Fibroblast of mammary gland (primary cell): Measurements from ENCODE around the gene AGBL4.

Experiments used
- DNase-seq: peaks from one replicate; pipeline ENCODE4 v3.0.0-alpha.2; 2010; ENCODE audit warnings: low read depth
- H3K4me3 ChIP-seq: 2 replicates; pipeline ENCODE4 v1.5.1; 2011; ENCODE audit warnings: low read depth, mild to moderate bottlenecking, low read length, moderate library complexity; ENCODE audit not compliant: control insufficient read depth
- TF ChIP-seq, protein P1 (sequence below): conservative IDR thresholded peaks from 2 replicates; pipeline ENCODE4 v1.5.1; 2011; ENCODE audit warnings: low read depth, low read length, inconsistent platforms; ENCODE audit not compliant: control insufficient read depth, insufficient read depth

The AGBL4 gene

DNA sequence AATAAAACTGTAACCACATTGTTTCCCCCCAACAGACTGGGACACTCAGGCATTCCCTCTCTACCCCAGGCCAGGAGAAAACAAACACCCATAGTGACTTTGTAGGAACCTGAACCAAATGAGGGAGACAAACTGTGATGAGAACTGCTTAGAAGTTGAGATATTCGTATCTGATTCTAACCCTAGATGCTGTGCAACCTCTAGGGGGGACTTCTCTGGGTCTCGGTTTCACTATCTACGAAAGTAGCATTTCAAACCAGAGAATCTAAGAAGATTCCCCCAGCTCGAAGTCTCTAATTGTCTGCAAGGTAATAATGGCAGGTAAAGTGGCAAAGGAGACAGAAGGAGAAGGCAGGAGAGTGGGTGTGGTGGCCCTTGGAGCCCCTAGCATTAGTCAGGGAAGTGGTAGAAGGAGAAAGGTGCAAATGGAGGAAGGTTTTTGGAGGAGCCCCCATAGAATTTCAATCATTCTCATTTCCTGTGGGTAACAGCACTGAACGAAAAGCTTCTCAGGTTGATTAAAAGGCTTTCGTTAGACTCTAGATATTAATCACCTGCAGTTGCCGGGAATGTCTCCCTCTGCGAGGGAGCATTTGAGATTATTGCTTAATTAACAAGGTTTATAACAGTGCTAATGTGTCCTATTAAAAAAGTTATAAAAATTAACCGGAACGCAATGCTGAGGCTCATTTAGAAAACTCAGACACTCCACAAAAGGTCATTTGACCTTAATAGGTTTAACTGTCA, 1293.4 kb downstream of the AGBL4 start:
- TF ChIP-seq, protein P1, sequence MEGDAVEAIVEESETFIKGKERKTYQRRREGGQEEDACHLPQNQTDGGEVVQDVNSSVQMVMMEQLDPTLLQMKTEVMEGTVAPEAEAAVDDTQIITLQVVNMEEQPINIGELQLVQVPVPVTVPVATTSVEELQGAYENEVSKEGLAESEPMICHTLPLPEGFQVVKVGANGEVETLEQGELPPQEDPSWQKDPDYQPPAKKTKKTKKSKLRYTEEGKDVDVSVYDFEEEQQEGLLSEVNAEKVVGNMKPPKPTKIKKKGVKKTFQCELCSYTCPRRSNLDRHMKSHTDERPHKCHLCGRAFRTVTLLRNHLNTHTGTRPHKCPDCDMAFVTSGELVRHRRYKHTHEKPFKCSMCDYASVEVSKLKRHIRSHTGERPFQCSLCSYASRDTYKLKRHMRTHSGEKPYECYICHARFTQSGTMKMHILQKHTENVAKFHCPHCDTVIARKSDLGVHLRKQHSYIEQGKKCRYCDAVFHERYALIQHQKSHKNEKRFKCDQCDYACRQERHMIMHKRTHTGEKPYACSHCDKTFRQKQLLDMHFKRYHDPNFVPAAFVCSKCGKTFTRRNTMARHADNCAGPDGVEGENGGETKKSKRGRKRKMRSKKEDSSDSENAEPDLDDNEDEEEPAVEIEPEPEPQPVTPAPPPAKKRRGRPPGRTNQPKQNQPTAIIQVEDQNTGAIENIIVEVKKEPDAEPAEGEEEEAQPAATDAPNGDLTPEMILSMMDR, result no peak
- DNase-seq, result no peak
- no peak overlapping the region for H3K4me3 ChIP-seq

DNA sequence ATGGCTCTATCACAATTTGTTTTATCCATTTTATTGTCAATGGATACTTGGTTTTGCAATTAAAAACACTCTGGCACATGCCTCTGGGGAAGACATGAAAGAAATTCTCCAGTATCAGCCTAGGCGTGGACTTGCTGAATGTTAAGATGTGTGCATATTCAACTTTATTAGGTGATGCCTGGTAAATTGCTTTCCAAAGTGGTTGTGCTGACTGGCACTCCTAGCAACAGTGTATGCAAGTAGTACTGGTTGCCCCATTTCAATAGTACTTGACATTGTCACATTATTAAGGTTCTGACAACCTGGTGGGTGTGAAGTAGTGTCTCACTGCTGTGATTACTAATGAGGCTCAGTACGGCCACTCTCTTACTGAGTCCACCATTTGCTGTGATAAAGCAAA, 1295.2 kb downstream of the AGBL4 start:
- DNase-seq, result no peak
- TF ChIP-seq, protein P1, result no peak
- no peak overlapping the region for H3K4me3 ChIP-seq

DNA sequence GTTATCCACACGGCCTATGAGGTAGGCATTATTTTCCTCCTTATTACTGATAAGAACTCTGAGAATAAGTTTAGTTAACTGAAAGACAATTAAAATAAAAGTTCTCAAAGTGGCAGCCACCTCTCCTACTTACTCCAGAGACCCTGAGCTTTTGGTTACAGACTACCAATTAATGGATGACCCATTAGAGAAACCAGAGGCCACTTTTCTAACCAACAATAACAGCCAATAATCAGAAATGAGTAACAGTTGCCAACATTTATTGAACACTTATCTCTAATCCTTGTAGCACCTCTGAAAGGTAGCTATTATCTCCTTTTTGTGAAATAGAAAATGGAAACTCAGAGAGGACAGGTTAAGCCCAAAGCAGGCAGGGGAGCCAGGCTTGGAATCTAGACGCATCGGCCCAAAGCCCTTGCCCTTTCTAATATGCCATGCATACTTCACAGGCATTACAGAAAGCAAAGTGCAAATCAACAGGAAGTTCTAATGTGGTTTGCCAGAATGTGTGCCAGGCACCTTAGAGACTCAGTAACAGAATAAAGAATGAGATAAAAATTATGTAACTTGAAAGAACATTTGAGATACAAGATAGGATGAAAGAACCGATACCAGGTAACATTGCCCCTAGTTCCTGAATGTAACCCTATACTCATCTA, 1297.1 kb downstream of the AGBL4 start:
- no peak for DNase-seq
- no peak overlapping the region for H3K4me3 ChIP-seq
- TF ChIP-seq, protein P1, result no peak

DNA sequence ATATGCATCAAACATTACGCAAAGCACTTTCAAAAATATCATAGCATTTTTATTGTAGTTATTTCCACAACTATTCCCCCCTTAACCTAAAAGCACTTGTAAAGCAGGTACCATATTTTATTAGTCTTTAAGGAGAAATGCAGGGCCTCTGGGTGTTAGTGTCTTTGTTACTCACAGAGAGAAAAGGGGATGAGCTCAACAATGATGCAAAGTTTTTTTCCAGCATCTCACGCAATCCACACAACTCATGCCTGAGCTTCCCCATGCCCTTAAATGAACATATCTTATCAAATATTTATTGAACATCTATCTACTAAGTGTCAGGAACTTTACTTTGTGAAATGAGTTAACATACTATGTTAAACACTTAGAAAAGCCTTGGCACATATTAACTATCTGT, 1297.6 kb downstream of the AGBL4 start:
- TF ChIP-seq, protein P1, result no peak
- no peak overlapping the region for H3K4me3 ChIP-seq
- no peak for DNase-seq

DNA sequence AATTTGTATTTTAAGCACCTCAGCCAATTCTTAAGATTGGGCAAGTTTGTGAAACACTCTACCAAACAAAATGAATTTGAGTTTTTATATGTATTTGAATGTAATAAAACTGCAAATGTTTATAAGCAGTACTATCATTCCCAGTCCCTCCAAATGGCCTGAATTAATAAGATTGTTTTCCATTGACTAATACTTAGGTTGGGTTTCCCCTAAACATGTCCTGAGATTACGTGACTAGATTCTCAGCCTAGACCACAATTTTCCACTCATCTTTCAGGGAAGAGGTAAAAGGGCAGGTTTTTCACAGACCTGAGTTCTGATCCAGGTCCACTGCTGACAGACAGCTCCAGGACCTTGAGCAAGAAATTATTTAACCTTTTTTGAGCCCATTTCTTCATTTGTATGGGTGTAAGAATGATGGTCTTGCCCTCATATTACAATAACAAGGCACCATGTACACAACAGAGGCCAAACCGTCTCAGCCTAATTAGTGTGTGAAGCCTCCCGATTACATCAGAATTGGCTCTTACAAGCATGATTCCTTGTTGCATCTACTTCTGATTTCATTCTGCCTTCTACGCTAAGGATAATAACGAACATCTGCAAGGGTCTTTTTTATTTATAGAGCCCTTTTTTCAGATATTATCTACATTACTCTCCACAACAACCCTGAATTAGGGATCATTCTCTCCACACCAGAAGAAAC, 1298.3 kb downstream of the AGBL4 start:
- DNase-seq, result peak; percentile 4
- TF ChIP-seq, protein P1, result no peak
- H3K4me3 ChIP-seq, result no peak overlapping the region

DNA sequence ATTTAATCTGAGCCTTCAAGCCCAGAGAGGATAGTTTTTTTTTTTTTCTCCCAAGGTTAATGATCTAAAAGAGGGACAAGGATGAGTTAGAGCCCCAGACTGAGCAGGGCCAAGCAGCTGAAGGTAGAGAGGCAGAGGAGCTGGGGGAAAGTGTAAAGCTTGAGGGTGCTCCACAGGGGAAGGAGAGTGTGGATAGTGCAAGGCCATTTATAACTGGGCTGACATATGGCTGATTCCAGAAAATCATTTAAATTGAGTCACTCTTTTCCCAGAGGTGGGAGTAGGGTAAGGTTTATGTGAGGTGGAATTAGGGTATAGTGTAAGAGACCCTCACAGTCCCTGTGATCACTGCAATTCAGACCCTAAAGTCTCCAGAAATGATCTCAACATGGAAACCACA, 1302.8 kb downstream of the AGBL4 start:
- no peak overlapping the region for H3K4me3 ChIP-seq
- no peak for DNase-seq
- TF ChIP-seq, protein P1, result no peak
